Measurements from ENCODE around the gene MACROD2.
"Not testable (repeated sequence)": the region's sequence is repeated elsewhere in the genome, so short reads cannot be mapped to it uniquely, and the experiment has no call there.

Gene MACROD2

GRCh38 chr20:15807771-15808170 is 1812.5 kb downstream of the MACROD2 start:
- not testable (repeated sequence) for DNase-seq (ENCODE audit: low spot score)

- no peak for DNase-seq (ENCODE audit: low spot score)
Measured at GRCh38 chr20:15811951-15812350, 1816.6 kb downstream of the MACROD2 start.

GRCh38 chr20:15812696-15813095 is 1817.4 kb downstream of the MACROD2 start:
- no peak for DNase-seq (ENCODE audit: low spot score)

- no peak for DNase-seq (ENCODE audit: low spot score)
Measured at GRCh38 chr20:15814360-15814759, 1819.0 kb downstream of the MACROD2 start.

GRCh38 chr20:15814911-15815310 is 1819.6 kb downstream of the MACROD2 start:
- DNase-seq (ENCODE audit: low spot score): no peak

GRCh38 chr20:15817351-15817750 is 1822.0 kb downstream of the MACROD2 start:
- DNase-seq (ENCODE audit: low spot score): no peak

GRCh38 chr20:15818651-15819071 is 1823.3 kb downstream of the MACROD2 start:
- DNase-seq (ENCODE audit: low spot score): no peak

- no peak for DNase-seq (ENCODE audit: low spot score)
Measured at GRCh38 chr20:15823718-15824117, 1828.4 kb downstream of the MACROD2 start.

- no peak for DNase-seq (ENCODE audit: low spot score)
Measured at GRCh38 chr20:15827628-15828027, 1832.3 kb downstream of the MACROD2 start.

GRCh38 chr20:15831201-15831600 is 1835.9 kb downstream of the MACROD2 start:
- no peak for DNase-seq (ENCODE audit: low spot score)

GRCh38 chr20:15832512-15832911 is 1837.2 kb downstream of the MACROD2 start:
- no peak for DNase-seq (ENCODE audit: low spot score)

- no peak for DNase-seq (ENCODE audit: low spot score)
Measured at GRCh38 chr20:15834857-15835256, 1839.5 kb downstream of the MACROD2 start.

- DNase-seq (ENCODE audit: low spot score): no peak
Measured at GRCh38 chr20:15835811-15836210, 1840.5 kb downstream of the MACROD2 start.

- DNase-seq (ENCODE audit: low spot score): no peak
Measured at GRCh38 chr20:15836634-15837033, 1841.3 kb downstream of the MACROD2 start.

- DNase-seq (ENCODE audit: low spot score): no peak
Measured at GRCh38 chr20:15837563-15837962, 1842.2 kb downstream of the MACROD2 start.

GRCh38 chr20:15838466-15838865 is 1843.2 kb downstream of the MACROD2 start:
- no peak for DNase-seq (ENCODE audit: low spot score)

GRCh38 chr20:15840636-15841301 is 1845.5 kb downstream of the MACROD2 start:
- no peak for DNase-seq (ENCODE audit: low spot score)

GRCh38 chr20:15842872-15843271 is 1847.6 kb downstream of the MACROD2 start:
- no peak for DNase-seq (ENCODE audit: low spot score)

GRCh38 chr20:15843777-15844176 is 1848.5 kb downstream of the MACROD2 start:
- no peak for DNase-seq (ENCODE audit: low spot score)

- no peak for DNase-seq (ENCODE audit: low spot score)
Measured at GRCh38 chr20:15847196-15847784, 1852.0 kb downstream of the MACROD2 start.

- no peak for DNase-seq (ENCODE audit: low spot score)
Measured at GRCh38 chr20:15848126-15848525, 1852.8 kb downstream of the MACROD2 start.

GRCh38 chr20:15848995-15849610 is 1853.8 kb downstream of the MACROD2 start:
- DNase-seq (ENCODE audit: low spot score): no peak

GRCh38 chr20:15851576-15852215 is 1856.4 kb downstream of the MACROD2 start:
- no peak for DNase-seq (ENCODE audit: low spot score)
